ENCODE results near the gene DNAH6.
"Not testable (repeated sequence)": the region's sequence is repeated elsewhere in the genome, so short reads cannot be mapped to it uniquely, and the experiment has no call there.

DNAH6 gene

GRCh38 chr2:84511024-84511423 is 5.3 kb upstream of the DNAH6 start:
- not testable (repeated sequence) for H3K27me3 ChIP-seq (ENCODE audit: control insufficient read depth, insufficient read depth, low read length); H3K36me3 ChIP-seq (ENCODE audit: control insufficient read depth, insufficient read depth, low read length); H3K4me1 ChIP-seq (ENCODE audit: control insufficient read depth, insufficient read depth, low read length); H3K9ac ChIP-seq (ENCODE audit: low read length); H3K4me3 ChIP-seq (ENCODE audit: low read depth, low read length); H3K27ac ChIP-seq (ENCODE audit: low read depth, low read length)
- peaks cover 20% of the 10 kb centered on the region for H3K9me3 ChIP-seq (ENCODE audit: control insufficient read depth, insufficient read depth, low read depth, low read length)

- Histone ChIP-seq H3K4me1 (ENCODE audit: control insufficient read depth, insufficient read depth, low read length) (peaks cover 4% of the 10 kb centered on the region; the same call in 1 of the 2 replicates), H3K27ac (ENCODE audit: low read depth, low read length) (no peak overlapping the region), H3K9ac (ENCODE audit: low read length) (no peak overlapping the region), H3K4me3 (ENCODE audit: low read depth, low read length) (peak overlapping the region; percentile 53), H3K27me3 (ENCODE audit: control insufficient read depth, insufficient read depth, low read length) (peaks cover 4% of the 10 kb centered on the region; the same call in 1 of the 2 replicates), H3K9me3 (ENCODE audit: control insufficient read depth, insufficient read depth, low read depth, low read length) (peaks cover 19% of the 10 kb centered on the region), H3K36me3 (ENCODE audit: control insufficient read depth, insufficient read depth, low read length) (no peaks in the 10 kb centered on the region)
Observed at GRCh38 chr2:84515788-84516187, 510 bp upstream of the DNAH6 start.

DNA sequence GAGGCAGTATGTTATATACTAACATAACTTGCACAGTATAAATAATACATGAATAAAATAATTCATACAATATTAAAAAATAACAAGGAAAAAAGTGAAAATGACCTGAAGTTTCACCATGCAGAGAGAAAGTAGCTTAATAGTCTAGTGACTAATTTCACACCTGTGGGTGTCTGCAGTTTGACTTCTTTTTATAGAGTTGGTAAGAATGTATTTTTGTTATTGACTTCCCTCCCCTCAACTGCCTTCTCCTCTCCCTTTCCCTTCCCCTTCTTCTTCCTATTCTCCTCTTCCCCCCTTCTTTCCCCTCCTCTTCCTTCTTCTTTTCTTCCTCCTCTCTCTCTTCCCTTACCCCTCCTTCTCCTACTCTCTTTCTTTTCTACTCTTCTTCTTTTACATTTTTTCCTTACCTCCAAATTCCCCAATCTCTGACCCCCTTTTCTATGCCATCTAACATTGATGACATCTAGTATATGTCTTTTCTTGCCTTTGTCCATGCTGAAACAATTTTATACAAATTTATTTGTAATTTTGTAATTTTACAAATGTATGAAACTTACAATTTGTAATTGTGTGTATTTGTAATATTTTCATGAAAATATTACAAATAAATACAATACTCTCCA is 3.1 kb downstream of the DNAH6 start:
- no peaks in the 10 kb centered on the region for H3K36me3 ChIP-seq (ENCODE audit: control insufficient read depth, insufficient read depth, low read length)
- H3K9me3 ChIP-seq (ENCODE audit: control insufficient read depth, insufficient read depth, low read depth, low read length) = no peaks in the 10 kb centered on the region
- H3K27me3 ChIP-seq (ENCODE audit: control insufficient read depth, insufficient read depth, low read length) = peaks cover 4% of the 10 kb centered on the region; the same call in 1 of the 2 replicates
- H3K27ac ChIP-seq (ENCODE audit: low read depth, low read length) = no peak overlapping the region
- no peak overlapping the region for H3K4me3 ChIP-seq (ENCODE audit: low read depth, low read length)
- H3K4me1 ChIP-seq (ENCODE audit: control insufficient read depth, insufficient read depth, low read length) = peaks cover 4% of the 10 kb centered on the region; the same call in 1 of the 2 replicates
- no peak overlapping the region for H3K9ac ChIP-seq (ENCODE audit: low read length)

DNA sequence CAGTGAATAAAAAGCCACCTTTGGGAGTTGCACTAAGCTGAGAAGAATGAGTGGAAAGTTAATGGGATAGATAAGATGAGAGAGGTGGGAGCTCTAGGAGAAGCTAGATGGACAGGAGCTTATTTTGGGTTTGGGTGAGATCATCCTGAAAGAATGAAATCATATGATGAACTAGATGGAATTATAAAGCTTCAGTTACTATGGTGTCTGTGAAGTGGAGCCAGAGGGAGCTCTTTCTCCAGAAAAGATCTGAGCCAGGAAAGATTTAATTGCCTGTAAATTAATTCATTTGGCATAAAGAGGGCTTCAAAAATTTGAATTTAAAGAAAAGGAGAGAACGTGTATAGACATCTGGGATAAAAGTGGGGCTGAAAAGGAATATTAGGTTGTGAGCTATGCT is 10.3 kb downstream of the DNAH6 start:
- Histone ChIP-seq H3K27me3 (ENCODE audit: control insufficient read depth, insufficient read depth, low read length) (no peaks in the 10 kb centered on the region), H3K4me1 (ENCODE audit: control insufficient read depth, insufficient read depth, low read length) (no peaks in the 10 kb centered on the region), H3K9ac (ENCODE audit: low read length) (no peak overlapping the region), H3K9me3 (ENCODE audit: control insufficient read depth, insufficient read depth, low read depth, low read length) (no peaks in the 10 kb centered on the region), H3K27ac (ENCODE audit: low read depth, low read length) (no peak overlapping the region), H3K4me3 (ENCODE audit: low read depth, low read length) (no peak overlapping the region), H3K36me3 (ENCODE audit: control insufficient read depth, insufficient read depth, low read length) (no peaks in the 10 kb centered on the region)

- H3K4me1 ChIP-seq (ENCODE audit: control insufficient read depth, insufficient read depth, low read length) = no peaks in the 10 kb centered on the region
- no peak overlapping the region for H3K27ac ChIP-seq (ENCODE audit: low read depth, low read length)
- no peaks in the 10 kb centered on the region for H3K36me3 ChIP-seq (ENCODE audit: control insufficient read depth, insufficient read depth, low read length)
- no peak overlapping the region for H3K9ac ChIP-seq (ENCODE audit: low read length)
- H3K27me3 ChIP-seq (ENCODE audit: control insufficient read depth, insufficient read depth, low read length) = no peaks in the 10 kb centered on the region
- no peaks in the 10 kb centered on the region for H3K9me3 ChIP-seq (ENCODE audit: control insufficient read depth, insufficient read depth, low read depth, low read length)
- H3K4me3 ChIP-seq (ENCODE audit: low read depth, low read length) = no peak overlapping the region
Observed at GRCh38 chr2:84527137-84528129, 11.1 kb downstream of the DNAH6 start.

DNA sequence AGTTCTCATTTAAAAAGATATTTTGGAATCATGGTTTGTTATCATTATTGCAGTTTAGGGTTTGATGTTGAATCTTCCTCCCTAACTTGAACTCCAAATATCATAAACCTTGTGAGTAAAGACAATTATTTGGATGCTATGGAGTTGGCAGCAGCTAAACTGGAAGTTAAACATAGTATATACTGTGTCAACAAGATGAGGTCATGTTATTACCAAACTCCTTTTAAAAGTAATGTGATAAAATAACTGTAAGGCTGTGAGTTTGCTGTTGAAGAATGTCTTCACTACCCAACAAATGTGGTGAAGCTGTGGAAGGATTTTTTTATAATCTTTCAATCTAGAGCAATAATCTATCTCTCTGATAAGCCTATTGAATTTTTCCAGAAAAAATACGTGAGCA is 16.0 kb downstream of the DNAH6 start:
- no peaks in the 10 kb centered on the region for H3K27me3 ChIP-seq (ENCODE audit: control insufficient read depth, insufficient read depth, low read length)
- no peak overlapping the region for H3K9ac ChIP-seq (ENCODE audit: low read length)
- H3K9me3 ChIP-seq (ENCODE audit: control insufficient read depth, insufficient read depth, low read depth, low read length) = no peaks in the 10 kb centered on the region
- H3K27ac ChIP-seq (ENCODE audit: low read depth, low read length) = no peak overlapping the region
- no peaks in the 10 kb centered on the region for H3K36me3 ChIP-seq (ENCODE audit: control insufficient read depth, insufficient read depth, low read length)
- 0 out of 2 replicates have a peak, but pooled peaks cover 1% of the 10 kb centered on the region for H3K4me1 ChIP-seq (ENCODE audit: control insufficient read depth, insufficient read depth, low read length)
- no peak overlapping the region for H3K4me3 ChIP-seq (ENCODE audit: low read depth, low read length)

GRCh38 chr2:84534225-84534624 is 17.9 kb downstream of the DNAH6 start:
- Histone ChIP-seq H3K27me3 (ENCODE audit: control insufficient read depth, insufficient read depth, low read length) (no peaks in the 10 kb centered on the region), H3K9ac (ENCODE audit: low read length) (no peak overlapping the region), H3K27ac (ENCODE audit: low read depth, low read length) (no peak overlapping the region)

GRCh38 chr2:84537251-84537650 is 21.0 kb downstream of the DNAH6 start:
- Histone ChIP-seq H3K9me3 (ENCODE audit: control insufficient read depth, insufficient read depth, low read depth, low read length) (no peaks in the 10 kb centered on the region), H3K4me1 (ENCODE audit: control insufficient read depth, insufficient read depth, low read length) (0 out of 2 replicates have a peak, but pooled peaks cover 3% of the 10 kb centered on the region), H3K27me3 (ENCODE audit: control insufficient read depth, insufficient read depth, low read length) (no peaks in the 10 kb centered on the region), H3K27ac (ENCODE audit: low read depth, low read length) (no peak overlapping the region), H3K4me3 (ENCODE audit: low read depth, low read length) (no peak overlapping the region), H3K9ac (ENCODE audit: low read length) (no peak overlapping the region), H3K36me3 (ENCODE audit: control insufficient read depth, insufficient read depth, low read length) (no peaks in the 10 kb centered on the region)

More at GRCh38 chr2:84534225-84534624, 17.9 kb downstream of the DNAH6 start:
- no peaks in the 10 kb centered on the region for H3K9me3 ChIP-seq (ENCODE audit: control insufficient read depth, insufficient read depth, low read depth, low read length)
- H3K36me3 ChIP-seq (ENCODE audit: control insufficient read depth, insufficient read depth, low read length) = no peaks in the 10 kb centered on the region
- no peak overlapping the region for H3K4me3 ChIP-seq (ENCODE audit: low read depth, low read length)
- H3K4me1 ChIP-seq (ENCODE audit: control insufficient read depth, insufficient read depth, low read length) = 0 out of 2 replicates have a peak, but pooled peaks cover 3% of the 10 kb centered on the region

- Histone ChIP-seq H3K36me3 (ENCODE audit: control insufficient read depth, insufficient read depth, low read length) (no peaks in the 10 kb centered on the region), H3K4me1 (ENCODE audit: control insufficient read depth, insufficient read depth, low read length) (0 out of 2 replicates have a peak, but pooled peaks cover 3% of the 10 kb centered on the region), H3K27me3 (ENCODE audit: control insufficient read depth, insufficient read depth, low read length) (no peaks in the 10 kb centered on the region), H3K4me3 (ENCODE audit: low read depth, low read length) (no peak overlapping the region), H3K27ac (ENCODE audit: low read depth, low read length) (no peak overlapping the region), H3K9me3 (ENCODE audit: control insufficient read depth, insufficient read depth, low read depth, low read length) (no peaks in the 10 kb centered on the region), H3K9ac (ENCODE audit: low read length) (no peak overlapping the region)
Observed at GRCh38 chr2:84539729-84540128, 23.4 kb downstream of the DNAH6 start.

- Histone ChIP-seq H3K4me1 (ENCODE audit: control insufficient read depth, insufficient read depth, low read length) (no peaks in the 10 kb centered on the region), H3K27ac (ENCODE audit: low read depth, low read length) (no peak overlapping the region), H3K9ac (ENCODE audit: low read length) (no peak overlapping the region), H3K9me3 (ENCODE audit: control insufficient read depth, insufficient read depth, low read depth, low read length) (no peaks in the 10 kb centered on the region), H3K36me3 (ENCODE audit: control insufficient read depth, insufficient read depth, low read length) (no peaks in the 10 kb centered on the region), H3K27me3 (ENCODE audit: control insufficient read depth, insufficient read depth, low read length) (no peaks in the 10 kb centered on the region), H3K4me3 (ENCODE audit: low read depth, low read length) (no peak overlapping the region)
Observed at GRCh38 chr2:84545005-84545404, 28.7 kb downstream of the DNAH6 start.

DNA sequence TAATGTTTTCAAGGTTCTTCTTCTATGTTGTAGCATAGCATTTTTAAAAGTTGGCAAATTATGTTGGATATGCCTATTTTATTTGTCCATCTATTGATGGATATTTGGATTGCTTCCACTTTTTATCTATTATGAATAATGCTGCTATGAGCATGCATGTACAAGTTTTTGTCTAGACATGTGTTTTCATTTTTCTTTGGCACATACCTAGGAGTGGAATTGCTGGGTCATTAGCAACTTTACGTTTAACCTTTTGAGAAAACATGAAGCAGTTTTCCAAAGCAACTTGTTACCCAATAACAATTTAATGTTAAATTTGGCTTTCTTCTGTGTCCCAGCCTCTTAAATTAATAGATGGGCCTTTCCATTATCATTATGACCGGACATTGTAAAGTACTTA is 30.3 kb downstream of the DNAH6 start:
- Histone ChIP-seq H3K9ac (ENCODE audit: low read length) (no peak overlapping the region), H3K27ac (ENCODE audit: low read depth, low read length) (no peak overlapping the region), H3K9me3 (ENCODE audit: control insufficient read depth, insufficient read depth, low read depth, low read length) (no peaks in the 10 kb centered on the region), H3K4me3 (ENCODE audit: low read depth, low read length) (no peak overlapping the region), H3K4me1 (ENCODE audit: control insufficient read depth, insufficient read depth, low read length) (no peaks in the 10 kb centered on the region), H3K27me3 (ENCODE audit: control insufficient read depth, insufficient read depth, low read length) (no peaks in the 10 kb centered on the region), H3K36me3 (ENCODE audit: control insufficient read depth, insufficient read depth, low read length) (no peaks in the 10 kb centered on the region)
